HCT116 (cell line): ENCODE measurements around the gene RANGAP1. TPM values are rescaled to one million over a fixed set of nuclear protein-coding genes. Genes with fewer than 3 reads are reported as not detected.

Source experiments
- ATAC-seq: fragments of 200-7000 bp; cut with Tn5 transposase; 2 replicates; pipeline ENCODE4 v1.9.1; 2020; ENCODE audit warnings: mild to moderate bottlenecking, moderate library complexity
- BruUV-seq: library from RNA; stranded (reverse); fragments of 400-500 nt; replicated peaks from 2 replicates; lab custom pipeline; 2021; lab: Mats Ljungman, UMichigan
- CTCF ChIA-PET: fragments of 300-600 bp; sonication (Branson Sonifier 250); formaldehyde crosslinking; loops from one replicate; lab custom pipeline; 2021; ENCODE audit warnings: antibody characterized with exemption; lab: Charles Lee
- POLR2A ChIA-PET: fragments of 300-600, 350-600 bp; sonication (Branson Sonifier 250); formaldehyde crosslinking; loops from one replicate; lab custom pipeline; 2021; ENCODE audit warnings: antibody characterized with exemption; lab: Charles Lee
- RAD21 ChIA-PET, 2 experiments: fragments of 300-600 bp; sonication (Branson Sonifier 250); formaldehyde crosslinking; loops; one replicate each; lab custom pipeline; 2023; ENCODE audit warnings: low total read pairs in 2 of 2; ENCODE audit not compliant: uncharacterized antibody in 2 of 2, unreplicated experiment in 2 of 2, low non-redundant PET in 1 of 2; lab: Charles Lee
- DNase-seq: peaks from one replicate; pipeline ENCODE4 v3.0.0-alpha.2; 2010; ENCODE audit warnings: low read depth, low spot score
- H2AFZ ChIP-seq: fragments of 200-600 bp; shearing (Covaris generic), sonication (generic); 2 replicates; pipeline ENCODE4 v1.6.1; 2017; ENCODE audit warnings: low read depth, mixed run types, mixed read lengths, antibody characterized with exemption, low read length; ENCODE audit not compliant: poor library complexity, severe bottlenecking
- H3K27ac ChIP-seq: 2 replicates; pipeline ENCODE4 v1.5.1; 2012; ENCODE audit warnings: low read depth, low read length
- H3K27me3 ChIP-seq: fragments of 200-600 bp; sonication (generic); 2 replicates; pipeline ENCODE4 v1.6.1; 2016; ENCODE audit warnings: mixed run types, low read length, mixed read lengths; ENCODE audit not compliant: insufficient read depth
- H3K36me3 ChIP-seq, 2 experiments: fragments of 200-500 bp in 1 of 2; fragments of 200-600 bp in 1 of 2; sonication (Bioruptor generic) in 1 of 2; sonication (generic) in 1 of 2; 2 replicates each; pipeline versions ENCODE4 v1.5.1 to v1.6.1; 2014 to 2016; ENCODE audit warnings: low read length in 2 of 2, inconsistent platforms in 1 of 2, mixed read lengths in 1 of 2, mixed run types in 1 of 2; ENCODE audit not compliant: insufficient read depth in 2 of 2, control insufficient read depth in 1 of 2
- H3K4me1 ChIP-seq, 2 experiments: fragments of 200-600 bp in 1 of 2; sonication (generic) in 1 of 2; 2 replicates each; pipeline versions ENCODE4 v1.5.1 to v1.6.1; 2012 to 2017; ENCODE audit warnings: low read length in 2 of 2, inconsistent platforms in 1 of 2, mild to moderate bottlenecking in 1 of 2, mixed read lengths in 1 of 2, mixed run types in 1 of 2, moderate library complexity in 1 of 2; ENCODE audit not compliant: insufficient read depth in 2 of 2, control insufficient read depth in 1 of 2
- H3K4me2 ChIP-seq: fragments of 200-600 bp; sonication (generic); 2 replicates; pipeline ENCODE4 v1.6.1; 2017; ENCODE audit warnings: mixed run types, low read length, mixed read lengths
- H3K4me3 ChIP-seq, 2 experiments: fragments of 200-600 bp in 1 of 2; sonication (generic) in 1 of 2; replicated peaks in 1 of 2; 2 replicates each; pipeline ENCODE4 v1.5.1; 2011 to 2016; ENCODE audit warnings: low read length in 2 of 2, control low read depth in 1 of 2, low read depth in 1 of 2, mild to moderate bottlenecking in 1 of 2, mixed read lengths in 1 of 2, mixed run types in 1 of 2
- H3K79me2 ChIP-seq: fragments of 200-600 bp; sonication (generic); 2 replicates; pipeline ENCODE4 v1.6.1; 2017; ENCODE audit warnings: mild to moderate bottlenecking, mixed run types, low read length, moderate library complexity, mixed read lengths; ENCODE audit not compliant: insufficient read depth
- H3K9ac ChIP-seq: fragments of 200-600 bp; sonication (generic); 2 replicates; pipeline ENCODE4 v1.6.1; 2016; ENCODE audit warnings: low read length, mixed read lengths
- H3K9me2 ChIP-seq: fragments of 200-600 bp; sonication (generic), shearing (Covaris generic); 2 replicates; pipeline ENCODE4 v1.6.1; 2017; ENCODE audit warnings: mixed run types, mild to moderate bottlenecking, moderate library complexity; ENCODE audit not compliant: insufficient read depth
- H3K9me3 ChIP-seq, 2 experiments: fragments of 200-500 bp in 1 of 2; fragments of 200-600 bp in 1 of 2; sonication (Bioruptor generic) in 1 of 2; sonication (generic) in 1 of 2; 2 replicates each; pipeline ENCODE4 v1.6.1; 2014 to 2017; ENCODE audit warnings: low read length in 2 of 2, mixed read lengths in 2 of 2, inconsistent platforms in 1 of 2, low read depth in 1 of 2, mild to moderate bottlenecking in 1 of 2, mixed run types in 1 of 2, moderate library complexity in 1 of 2; ENCODE audit not compliant: control insufficient read depth in 1 of 2, insufficient read depth in 1 of 2
- H4K20me1 ChIP-seq: fragments of 200-600 bp; sonication (generic), shearing (Covaris generic); 2 replicates; pipeline ENCODE4 v1.6.1; 2017; ENCODE audit warnings: mixed run types, mild to moderate bottlenecking, moderate library complexity; ENCODE audit not compliant: insufficient read depth
- CBX3 ChIP-seq: IDR thresholded peaks from 2 replicates; pipeline ENCODE4 v1.6.1; 2012; ENCODE audit warnings: low read depth
- EGR1 ChIP-seq: IDR thresholded peaks from 2 replicates; pipeline ENCODE4 v1.6.1; 2012; ENCODE audit warnings: low read depth
- ELF1 ChIP-seq: IDR thresholded peaks from 2 replicates; pipeline ENCODE4 v1.6.1; 2012; ENCODE audit warnings: low read depth, borderline replicate concordance
- EZH2 ChIP-seq: fragments of 200-600 bp; sonication (generic); IDR thresholded peaks from 2 replicates; pipeline ENCODE4 v1.6.1; 2017; ENCODE audit warnings: antibody characterized with exemption, mixed run types
- EZH2phosphoT487 ChIP-seq: fragments of 200-600 bp; IDR thresholded peaks from 2 replicates; pipeline ENCODE4 v1.6.1; 2018; ENCODE audit warnings: antibody characterized with exemption, borderline replicate concordance
- JUND ChIP-seq: IDR thresholded peaks from 2 replicates; pipeline ENCODE4 v1.6.1; 2012
- RAD21 ChIP-seq: IDR thresholded peaks from 2 replicates; pipeline ENCODE4 v1.6.1; 2012; ENCODE audit warnings: low read depth, mild to moderate bottlenecking
- REST ChIP-seq: IDR thresholded peaks from 2 replicates; pipeline ENCODE4 v1.6.1; 2012; ENCODE audit warnings: low read depth
- SIN3A ChIP-seq: IDR thresholded peaks from 2 replicates; pipeline ENCODE4 v1.6.1; 2012; ENCODE audit warnings: low read depth
- SP1 ChIP-seq: IDR thresholded peaks from 2 replicates; pipeline ENCODE4 v1.6.1; 2012; ENCODE audit warnings: low read depth
- SRF ChIP-seq: IDR thresholded peaks from 2 replicates; pipeline ENCODE4 v1.6.1; 2012; ENCODE audit warnings: low read depth
- TCF7L2 ChIP-seq: IDR thresholded peaks from 2 replicates; pipeline ENCODE4 v1.7.0; 2011; ENCODE audit warnings: borderline replicate concordance, inconsistent platforms; ENCODE audit not compliant: insufficient read depth, insufficient read length; ENCODE audit errors: extremely low read depth
- ZFX ChIP-seq: fragments of 450-650 bp; IDR thresholded peaks from 2 replicates; pipeline ENCODE4 v1.6.1; 2017
- ZNF274 ChIP-seq: fragments of 200-500 bp; sonication (Bioruptor generic); IDR thresholded peaks from 2 replicates; pipeline ENCODE4 v1.6.1; 2014; ENCODE audit warnings: mild to moderate bottlenecking, low read depth, low read length, inconsistent platforms
- intact Hi-C: fragments of 100-400 bp; cut with micrococcal nuclease; formaldehyde crosslinking; loops from 2 replicates; pipeline ENCODE4 v1.10.0; 2022
- total RNA-seq: library from RNA; stranded (reverse); gene quantifications from one replicate; pipeline ENCODE4 v1.2.1, GENCODE V29; 2021; ENCODE audit not compliant: unreplicated experiment
- TF ChIP-seq, protein P1 (sequence below), 3 experiments: fragments of 200-600 bp in 1 of 3; sonication (generic) in 1 of 3; IDR thresholded peaks in 2 of 3; conservative IDR thresholded peaks in 1 of 3; 2 replicates each; pipeline ENCODE4 v1.5.1; 2012 to 2017; ENCODE audit warnings: low read depth in 2 of 3, low read length in 2 of 3, antibody characterized with exemption in 1 of 3, borderline replicate concordance in 1 of 3, control low read depth in 1 of 3, mild to moderate bottlenecking in 1 of 3, mixed read lengths in 1 of 3, mixed run types in 1 of 3, moderate library complexity in 1 of 3; ENCODE audit not compliant: insufficient read depth in 1 of 3
- TF ChIP-seq, protein P2 (sequence below): IDR thresholded peaks from 2 replicates; pipeline ENCODE4 v1.6.1; 2012

The RANGAP1 gene
- total RNA-seq, 1 experiment from 2014 or later = 121 TPM

GRCh38 chr22:41289671-41290070 is 3.7 kb upstream of the RANGAP1 start:
- ChIA-PET POLR2A (interaction anchor here (1.6 kb wide), 1 partner anchor 12 kb away, joined by 3 read pairs; the partner anchor contains the start of gene ZC3H7B), RAD21 (no interaction called here), CTCF (no interaction called here)
- no peaks in the 10 kb centered on the region for H3K9me3 ChIP-seq
- no peaks in the 10 kb centered on the region for H4K20me1 ChIP-seq
- peaks cover 46 to 65% of the 10 kb centered on the region in 2 experiments for H3K4me1 ChIP-seq
- H3K4me3 ChIP-seq = no peak overlapping the region
- no peak overlapping the region for H2AFZ ChIP-seq
- TF ChIP-seq EZH2phosphoT487 (no peak), RAD21 (no peak), CBX3 (no peak), SRF (no peak), ELF1 (no peak), REST (no peak), ZNF274 (no peak), SIN3A (no peak), SP1 (no peak), TCF7L2 (no peak), JUND (no peak), EZH2 (no peak), EGR1 (no peak), ZFX (no peak)
- TF ChIP-seq, protein P1, sequence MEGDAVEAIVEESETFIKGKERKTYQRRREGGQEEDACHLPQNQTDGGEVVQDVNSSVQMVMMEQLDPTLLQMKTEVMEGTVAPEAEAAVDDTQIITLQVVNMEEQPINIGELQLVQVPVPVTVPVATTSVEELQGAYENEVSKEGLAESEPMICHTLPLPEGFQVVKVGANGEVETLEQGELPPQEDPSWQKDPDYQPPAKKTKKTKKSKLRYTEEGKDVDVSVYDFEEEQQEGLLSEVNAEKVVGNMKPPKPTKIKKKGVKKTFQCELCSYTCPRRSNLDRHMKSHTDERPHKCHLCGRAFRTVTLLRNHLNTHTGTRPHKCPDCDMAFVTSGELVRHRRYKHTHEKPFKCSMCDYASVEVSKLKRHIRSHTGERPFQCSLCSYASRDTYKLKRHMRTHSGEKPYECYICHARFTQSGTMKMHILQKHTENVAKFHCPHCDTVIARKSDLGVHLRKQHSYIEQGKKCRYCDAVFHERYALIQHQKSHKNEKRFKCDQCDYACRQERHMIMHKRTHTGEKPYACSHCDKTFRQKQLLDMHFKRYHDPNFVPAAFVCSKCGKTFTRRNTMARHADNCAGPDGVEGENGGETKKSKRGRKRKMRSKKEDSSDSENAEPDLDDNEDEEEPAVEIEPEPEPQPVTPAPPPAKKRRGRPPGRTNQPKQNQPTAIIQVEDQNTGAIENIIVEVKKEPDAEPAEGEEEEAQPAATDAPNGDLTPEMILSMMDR (IDR thresholded peaks at IDR 0.05 in 2 of 3, conservative IDR thresholded peaks at IDR 0.05 in 1 of 3; ENCODE audit: borderline replicate concordance in 1 of 3, insufficient read depth in 1 of 3, low read depth in 2 of 3, low read length in 2 of 3) = no peak
- TF ChIP-seq, protein P2, sequence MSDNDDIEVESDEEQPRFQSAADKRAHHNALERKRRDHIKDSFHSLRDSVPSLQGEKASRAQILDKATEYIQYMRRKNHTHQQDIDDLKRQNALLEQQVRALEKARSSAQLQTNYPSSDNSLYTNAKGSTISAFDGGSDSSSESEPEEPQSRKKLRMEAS = no peak
- no peaks in the 10 kb centered on the region for H3K27me3 ChIP-seq
- intact Hi-C loops = no loop called here
- H3K9ac ChIP-seq = no peak overlapping the region
- H3K36me3 ChIP-seq = peaks cover 0 to 4% of the 10 kb centered on the region in 2 experiments; a peak in 2 of 4 replicates
- H3K27ac ChIP-seq = peak overlapping the region; percentile 96; the same call in 1 of the 2 replicates
- no peaks in the 10 kb centered on the region for H3K9me2 ChIP-seq
- H3K4me2 ChIP-seq = peak overlapping the region; percentile 87; the same call in 1 of the 2 replicates
- no TSS peak for BruUV-seq
- peaks cover 12% of the 10 kb centered on the region for H3K79me2 ChIP-seq
- no peak for DNase-seq
- no peak for ATAC-seq
